ENCODE results near the gene UGP2. TPM values are rescaled to one million over a fixed set of nuclear protein-coding genes. Genes with fewer than 3 reads are reported as not detected.

Gene UGP2
- total and polyA plus RNA-seq, 2 of the 8 experiments (the other 6 are each of a cell fraction or from before 2014, with no cell fraction given), result 278 to 956 TPM

DNA sequence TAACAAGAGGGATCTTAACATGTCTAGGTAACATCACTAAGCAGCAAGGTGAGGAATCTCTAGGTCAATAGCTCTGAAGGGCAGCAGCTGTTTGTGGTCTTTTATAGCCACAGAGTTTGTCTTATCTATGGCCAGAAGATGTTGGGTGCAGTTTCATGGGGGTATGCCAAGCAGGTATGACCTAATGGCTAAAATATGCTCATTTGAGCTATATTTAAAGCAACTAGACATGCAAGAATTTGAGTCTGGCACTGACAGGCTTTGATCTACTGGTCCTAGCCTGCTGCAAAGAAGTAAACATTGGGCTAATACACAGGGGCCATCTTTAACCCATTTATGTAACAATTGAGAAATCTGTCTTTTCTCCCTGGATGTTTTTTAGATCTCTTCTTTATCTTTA lies 13.9 kb upstream of the UGP2 start:
- no peaks in the 10 kb centered on the region for H3K36me3 ChIP-seq (ENCODE audit: control insufficient read depth in 2 of 4, insufficient read depth in 4 of 4, low read length in 3 of 4)
- H2BK15ac ChIP-seq (ENCODE audit: low read length), result no peak overlapping the region
- H2BK5ac ChIP-seq (ENCODE audit: low read depth, low read length), result no peak overlapping the region
- H4K8ac ChIP-seq (ENCODE audit: extremely low read depth, insufficient read depth, low read length), result no peak overlapping the region
- no peaks in the 10 kb centered on the region for H3K9me3 ChIP-seq (ENCODE audit: insufficient read depth in 2 of 2, low read depth in 1 of 2, low read length in 1 of 2)
- no peak overlapping the region for H3K27ac ChIP-seq (ENCODE audit: low read depth, low read length)
- no peak overlapping the region for H3K18ac ChIP-seq (ENCODE audit: extremely low read depth, low read length)
- no peak overlapping the region for H4K91ac ChIP-seq (replicated peaks; ENCODE audit: insufficient read length, low read length)
- peaks cover 0 to 8% (median 0%) of the 10 kb centered on the region in 4 experiments; a peak in 2 of 7 replicates for H3K4me1 ChIP-seq (replicated peaks in 1 of 4; ENCODE audit: control insufficient read depth in 3 of 4, insufficient read depth in 4 of 4, low read length in 3 of 4)
- no peak overlapping the region for H3K23ac ChIP-seq (ENCODE audit: insufficient read length)
- no peak overlapping the region for H4K5ac ChIP-seq (ENCODE audit: insufficient read length, low read depth, low read length)
- no peak overlapping the region for H2BK20ac ChIP-seq (ENCODE audit: low read length)
- no peak overlapping the region for H3K9ac ChIP-seq (replicated peaks in 1 of 4; ENCODE audit: extremely low read depth in 1 of 4, low read depth in 3 of 4, low read length in 3 of 4)
- no peak overlapping the region for H3K4me2 ChIP-seq (ENCODE audit: insufficient read depth in 1 of 2, low read depth in 2 of 2, low read length in 2 of 2)
- H4K20me1 ChIP-seq (replicated peaks in 1 of 2; ENCODE audit: control insufficient read depth in 1 of 2, insufficient read depth in 2 of 2, low read length in 2 of 2), result no peaks in the 10 kb centered on the region
- H2AFZ ChIP-seq (ENCODE audit: low read length), result no peak overlapping the region
- H3K79me2 ChIP-seq (ENCODE audit: control insufficient read depth in 1 of 2, insufficient read depth in 2 of 2, low read length in 2 of 2), result no peaks in the 10 kb centered on the region
- DNase-seq (ENCODE audit: low read depth in 1 of 2, low spot score in 2 of 2), result no peak
- peak; percentile 24 for FAIRE-seq
- no peaks in the 10 kb centered on the region for H3K23me2 ChIP-seq (ENCODE audit: low read depth, low read length)
- TF ChIP-seq NRF1 (IDR thresholded peaks at IDR 0.05; ENCODE audit: low read depth, low read length), result no peak
- 0 out of 2 replicates have a peak, but pooled peaks have one; percentile 23 for TF ChIP-seq JUND (IDR thresholded peaks at IDR 0.05; ENCODE audit: low read length)
- POLR2A ChIA-PET (ENCODE audit: partially characterized antibody), result interaction anchor here (0.8 to 2.9 kb wide), 4 partner anchors 13 to 31 kb away, joined by 3 to 19 read pairs (median 3); partner anchors contain the start of gene UGP2
- no peak overlapping the region for H2BK12ac ChIP-seq (ENCODE audit: low read depth, low read length)
- no peaks in the 10 kb centered on the region for H3K27me3 ChIP-seq (replicated peaks in 1 of 4; ENCODE audit: control insufficient read depth in 3 of 4, extremely low read depth in 1 of 4, insufficient read depth in 3 of 4, low read length in 3 of 4)
- H2AK5ac ChIP-seq (ENCODE audit: low read depth, low read length), result no peak overlapping the region
- no peak overlapping the region for H3K4me3 ChIP-seq (ENCODE audit: extremely low read depth in 1 of 4, insufficient read depth in 2 of 4, low read depth in 3 of 4, low read length in 4 of 4)
- H3K4ac ChIP-seq (replicated peaks; ENCODE audit: insufficient read length, low read depth, low read length), result no peak overlapping the region
- no peaks in the 10 kb centered on the region for H3K79me1 ChIP-seq (ENCODE audit: low read depth, low read length)
- CTCF ChIA-PET (ENCODE audit: partially characterized antibody), result interaction anchor here (1.2 kb wide), 1 partner anchor 15 kb away, joined by 3 read pairs; no protein-coding TSS in a partner anchor
- no peak overlapping the region for H2BK120ac ChIP-seq (replicated peaks; ENCODE audit: low read depth, low read length)
- no peak overlapping the region for H3K56ac ChIP-seq (replicated peaks; ENCODE audit: insufficient read length, low read depth, low read length)
- no peak overlapping the region for H3K14ac ChIP-seq (ENCODE audit: insufficient read length)

Measured in H1 (cell line).